Smooth muscle cell (in vitro differentiated cells): Measurements from ENCODE around the gene MUCL3. TPM values are rescaled to one million over a fixed set of nuclear protein-coding genes. Genes with fewer than 3 reads are reported as not detected.

Experiments used
- DNase-seq: peaks from one replicate; lab custom pipeline; 2025; ENCODE audit not compliant: unreplicated experiment; lab: John Stamatoyannopoulos, UW
- H2AFZ ChIP-seq: fragments of 200-600 bp; sonication (generic); 2 replicates; pipeline ENCODE4 v1.6.0; 2016; ENCODE audit warnings: antibody characterized with exemption, low read depth, mild to moderate bottlenecking
- H3F3A ChIP-seq: fragments of 200-600 bp; sonication (generic); 2 replicates; pipeline ENCODE4 v1.6.0; 2017; ENCODE audit warnings: antibody characterized with exemption, low read depth
- H3K27ac ChIP-seq: fragments of 200-600 bp; sonication (generic); 2 replicates; pipeline ENCODE4 v1.5.1; 2016; ENCODE audit warnings: low read depth, mild to moderate bottlenecking
- H3K27me3 ChIP-seq: fragments of 200-600 bp; sonication (generic); 2 replicates; pipeline ENCODE4 v1.6.1; 2016; ENCODE audit warnings: low read depth, mild to moderate bottlenecking
- H3K36me3 ChIP-seq: fragments of 200-600 bp; sonication (generic); 2 replicates; pipeline ENCODE4 v1.5.1; 2016; ENCODE audit warnings: low read depth
- H3K4me1 ChIP-seq: fragments of 200-600 bp; sonication (generic); 2 replicates; pipeline ENCODE4 v1.5.1; 2016; ENCODE audit warnings: low read depth
- H3K4me2 ChIP-seq: fragments of 200-600 bp; sonication (generic); 2 replicates; pipeline ENCODE4 v1.6.0; 2016; ENCODE audit warnings: mild to moderate bottlenecking
- H3K4me3 ChIP-seq: fragments of 200-600 bp; sonication (generic); 2 replicates; pipeline ENCODE4 v1.5.1; 2016; ENCODE audit warnings: mild to moderate bottlenecking
- H3K79me2 ChIP-seq: fragments of 200-600 bp; sonication (generic); 2 replicates; pipeline ENCODE4 v1.6.0; 2016; ENCODE audit warnings: low read depth, mild to moderate bottlenecking
- H3K9ac ChIP-seq: fragments of 200-600 bp; sonication (generic); 2 replicates; pipeline ENCODE4 v1.6.0; 2016; ENCODE audit warnings: low read depth
- H3K9me3 ChIP-seq: fragments of 200-600 bp; sonication (generic); replicated peaks from 2 replicates; pipeline ENCODE4 v1.5.1; 2016; ENCODE audit warnings: low read depth
- H4K20me1 ChIP-seq: fragments of 200-600 bp; sonication (generic); 2 replicates; pipeline ENCODE4 v1.6.0; 2016; ENCODE audit warnings: low read depth
- CTCF ChIP-seq: fragments of 200-600 bp; sonication (generic); IDR thresholded peaks from 2 replicates; pipeline ENCODE4 v1.5.1; 2017; ENCODE audit warnings: borderline replicate concordance, mild to moderate bottlenecking, antibody characterized with exemption; ENCODE audit not compliant: insufficient read depth, poor library complexity, severe bottlenecking
- WGBS: methylation state at CpG from one replicate; pipeline ENCODE4 v1.1.7; 2016; ENCODE audit warnings: low lambda C conversion rate; 5-methylcytosine and 5-hydroxymethylcytosine counted together
- polyA plus RNA-seq: library from polyadenylated mRNA; unstranded; fragments of >200 nt; fragmentation: Nextera tagmentation; extraction: Ambion mirVana; gene quantifications from 2 replicates; pipeline ENCODE4 v1.2.1, GENCODE V29; 2016
- total RNA-seq: library from RNA; depleted of rRNA; stranded (reverse); fragments of >200 nt; gene quantifications from 2 replicates; pipeline ENCODE4 v1.2.3, GENCODE V29; 2014

The MUCL3 gene
- total and polyA plus RNA-seq, 2 experiments from 2014 or later, result 0.31 TPM; not detected in 1

GRCh38 chr6:30914076-30914853, 26.5 kb upstream of the MUCL3 start, which contains the start of gene VARS2:
Gene VARS2, plus strand, starts transcription at chr6:30914238. Its CDS starts 599 bp downstream, at chr6:30914837.
- Histone ChIP-seq H3F3A (peaks cover 9% of the 10 kb centered on the region), H3K9ac (peak within 1 kb of the TSS; percentile 49), H3K9me3 (no peaks in the 10 kb centered on the region), H4K20me1 (no peaks in the 10 kb centered on the region), H2AFZ (peak within 1 kb of the TSS; percentile 64), H3K36me3 (no peaks in the 10 kb centered on the region), H3K79me2 (peaks cover 4% of the 10 kb centered on the region), H3K27me3 (no peaks in the 10 kb centered on the region), H3K27ac (peak within 1 kb of the TSS; percentile 37), H3K4me3 (peak within 1 kb of the TSS; percentile 46), H3K4me2 (peak within 1 kb of the TSS; percentile 85), H3K4me1 (peaks cover 12% of the 10 kb centered on the region)
- WGBS, result 4% methylated on average over 44 of the region's 52 CpGs
- TF ChIP-seq CTCF, result peak; percentile 31
- peak; percentile 81 for DNase-seq

- H3K4me1 ChIP-seq, result peaks cover 12% of the 10 kb centered on the region
- H3K4me2 ChIP-seq, result peak overlapping the region; percentile 85
- no peak for TF ChIP-seq CTCF
- no peaks in the 10 kb centered on the region for H3K9me3 ChIP-seq
- H3K36me3 ChIP-seq, result no peaks in the 10 kb centered on the region
- H2AFZ ChIP-seq, result no peak overlapping the region
- peak overlapping the region; percentile 46 for H3K4me3 ChIP-seq
- H3K27me3 ChIP-seq, result no peaks in the 10 kb centered on the region
- H3K27ac ChIP-seq, result peak overlapping the region; percentile 22
- H3F3A ChIP-seq, result peaks cover 9% of the 10 kb centered on the region
- WGBS, result 75% methylated on average over 17 of the region's 17 CpGs
- no peaks in the 10 kb centered on the region for H3K79me2 ChIP-seq
- no peaks in the 10 kb centered on the region for H4K20me1 ChIP-seq
- DNase-seq, result no peak
- H3K9ac ChIP-seq, result no peak overlapping the region
These were observed 25.8 kb upstream of the MUCL3 start for GRCh38 chr6:30914854-30915590.

GRCh38 chr6:30915591-30915946, 25.2 kb upstream of the MUCL3 start:
- H3F3A ChIP-seq, result peaks cover 9% of the 10 kb centered on the region
- no peaks in the 10 kb centered on the region for H4K20me1 ChIP-seq
- peaks cover 12% of the 10 kb centered on the region for H3K4me1 ChIP-seq
- H3K9ac ChIP-seq, result no peak overlapping the region
- no peak overlapping the region for H3K27ac ChIP-seq
- DNase-seq, result no peak
- H3K4me3 ChIP-seq, result no peak overlapping the region
- no peak overlapping the region for H3K4me2 ChIP-seq
- peak; percentile 50 for TF ChIP-seq CTCF
- H3K36me3 ChIP-seq, result no peaks in the 10 kb centered on the region
- no peaks in the 10 kb centered on the region for H3K79me2 ChIP-seq
- no peaks in the 10 kb centered on the region for H3K27me3 ChIP-seq
- no peaks in the 10 kb centered on the region for H3K9me3 ChIP-seq
- H2AFZ ChIP-seq, result no peak overlapping the region
- 34% methylated on average over 5 of the region's 5 CpGs for WGBS
